Tibial nerve (tissue), 4 donors: Measurements from ENCODE around the gene MLEC. TPM values are rescaled to one million over a fixed set of nuclear protein-coding genes. Genes with fewer than 3 reads are reported as not detected.

Source experiments
- DNase-seq, 2 donors: peaks; one replicate each; pipeline ENCODE4 v3.0.0-alpha.2; 2019; ENCODE audit warnings: low spot score in 2 of 2
- H3K27ac ChIP-seq, 4 donors: fragments of 200-600 bp; sonication (generic) in 3 of 4; one replicate each; pipeline ENCODE4 v1.5.1; 2017 to 2019; ENCODE audit warnings: mild to moderate bottlenecking in 1 of 4
- H3K27me3 ChIP-seq, 2 donors: fragments of 200-600 bp; sonication (generic) in 1 of 2; one replicate each; pipeline versions ENCODE4 v1.5.1 to v1.6.0; 2017 to 2019
- H3K36me3 ChIP-seq, 3 donors: fragments of 200-600 bp; sonication (generic); one replicate each; pipeline ENCODE4 v1.5.1; 2018 to 2019
- H3K4me1 ChIP-seq, 4 donors: fragments of 200-600 bp; sonication (generic) in 3 of 4; one replicate each; pipeline ENCODE4 v1.5.1; 2017 to 2019
- H3K4me3 ChIP-seq, 4 donors: fragments of 200-600 bp; sonication (generic) in 3 of 4; one replicate each; pipeline ENCODE4 v1.5.1; 2017 to 2019; ENCODE audit warnings: mild to moderate bottlenecking in 1 of 4, moderate library complexity in 1 of 4
- H3K9me3 ChIP-seq, 4 donors: fragments of 200-600 bp; sonication (generic) in 3 of 4; one replicate each; pipeline ENCODE4 v1.5.1; 2017 to 2019
- EP300 ChIP-seq, 2 donors: sonication (generic); formaldehyde crosslinking; IDR thresholded peaks; one replicate each; pipeline ENCODE4 v1.6.1; 2017; ENCODE audit warnings: antibody characterized with exemption in 2 of 2, mild to moderate bottlenecking in 1 of 2
- POLR2A ChIP-seq, 2 donors: fragments of 450-650 bp; IDR thresholded peaks; one replicate each; pipeline ENCODE4 v1.6.1; 2017; ENCODE audit warnings: antibody characterized with exemption in 2 of 2, mild to moderate bottlenecking in 2 of 2, moderate library complexity in 2 of 2
- WGBS, 2 donors: methylation state at CpG; one replicate each; pipeline ENCODE4 v1.1.5; 2018; 5-methylcytosine and 5-hydroxymethylcytosine counted together
- total RNA-seq, 4 donors: library from RNA; depleted of rRNA; stranded (reverse); fragments of >200 nt; gene quantifications; one replicate each; pipeline ENCODE4 v1.1.0, GENCODE V29; 2016
- TF ChIP-seq, protein P1 (sequence below), 5 experiments: fragments of 200-600 bp in 3 of 5; fragments of 450-650 bp in 2 of 5; sonication (generic) in 3 of 5; IDR thresholded peaks; one replicate each; pipeline ENCODE4 v1.5.1; 2016 to 2019; ENCODE audit warnings: antibody characterized with exemption in 5 of 5, mild to moderate bottlenecking in 3 of 5, moderate library complexity in 2 of 5

MLEC gene
- total RNA-seq, 4 donors from 2014 or later: 42.6 to 67.8 (median 58.6) TPM

DNA sequence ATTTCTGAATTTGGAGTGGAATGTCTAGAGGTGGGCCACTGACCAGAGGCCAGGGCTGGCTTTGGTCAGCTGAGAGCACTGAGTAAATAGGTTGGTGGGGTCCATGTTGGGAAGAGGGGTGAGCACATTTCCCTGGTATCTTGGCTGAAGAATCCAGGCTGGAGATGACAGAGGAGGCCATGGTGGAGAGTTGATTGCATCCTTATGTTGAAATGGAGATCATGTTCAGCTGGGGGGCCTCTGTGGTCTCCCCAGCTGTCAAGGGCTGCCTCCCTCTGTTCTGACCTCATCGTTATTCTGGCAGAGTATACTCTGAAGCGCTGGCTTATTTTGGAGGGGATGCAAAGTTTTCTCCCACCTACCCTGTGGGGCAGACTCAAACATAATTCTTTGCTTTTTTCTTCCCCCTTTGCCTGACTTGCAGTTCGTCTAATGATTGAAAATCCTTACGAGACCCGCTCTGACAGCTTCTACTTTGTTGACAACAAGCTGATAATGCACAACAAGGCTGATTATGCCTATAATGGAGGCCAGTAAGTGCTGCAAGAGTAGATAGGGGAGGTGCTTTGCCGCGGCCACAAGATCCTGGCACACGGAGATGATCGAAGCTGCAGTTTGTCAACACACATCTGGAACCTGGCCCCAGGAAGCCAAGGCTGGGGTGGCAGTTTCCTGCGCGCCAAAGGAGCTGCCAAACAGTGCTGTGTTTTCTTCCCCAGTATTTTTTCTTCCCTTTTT, 32.7 kb downstream of the MLEC start:
- peaks cover 0 to 93% (median 5%) of the 10 kb centered on the region in 3 donors for H3K36me3 ChIP-seq
- H3K4me3 ChIP-seq: no peak overlapping the region
- peak overlapping the region in 1 of 4 donors; percentile 56 for H3K27ac ChIP-seq
- TF ChIP-seq POLR2A (IDR thresholded peaks at IDR 0.05) (no peak), EP300 (IDR thresholded peaks at IDR 0.05) (no peak)
- TF ChIP-seq, protein P1, sequence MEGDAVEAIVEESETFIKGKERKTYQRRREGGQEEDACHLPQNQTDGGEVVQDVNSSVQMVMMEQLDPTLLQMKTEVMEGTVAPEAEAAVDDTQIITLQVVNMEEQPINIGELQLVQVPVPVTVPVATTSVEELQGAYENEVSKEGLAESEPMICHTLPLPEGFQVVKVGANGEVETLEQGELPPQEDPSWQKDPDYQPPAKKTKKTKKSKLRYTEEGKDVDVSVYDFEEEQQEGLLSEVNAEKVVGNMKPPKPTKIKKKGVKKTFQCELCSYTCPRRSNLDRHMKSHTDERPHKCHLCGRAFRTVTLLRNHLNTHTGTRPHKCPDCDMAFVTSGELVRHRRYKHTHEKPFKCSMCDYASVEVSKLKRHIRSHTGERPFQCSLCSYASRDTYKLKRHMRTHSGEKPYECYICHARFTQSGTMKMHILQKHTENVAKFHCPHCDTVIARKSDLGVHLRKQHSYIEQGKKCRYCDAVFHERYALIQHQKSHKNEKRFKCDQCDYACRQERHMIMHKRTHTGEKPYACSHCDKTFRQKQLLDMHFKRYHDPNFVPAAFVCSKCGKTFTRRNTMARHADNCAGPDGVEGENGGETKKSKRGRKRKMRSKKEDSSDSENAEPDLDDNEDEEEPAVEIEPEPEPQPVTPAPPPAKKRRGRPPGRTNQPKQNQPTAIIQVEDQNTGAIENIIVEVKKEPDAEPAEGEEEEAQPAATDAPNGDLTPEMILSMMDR (IDR thresholded peaks at IDR 0.05): no peak
- no peaks in the 10 kb centered on the region for H3K9me3 ChIP-seq
- peaks cover 0 to under 1% (median under 1%) of the 10 kb centered on the region in 4 donors for H3K4me1 ChIP-seq
- no peak for DNase-seq
- H3K27me3 ChIP-seq: no peaks in the 10 kb centered on the region
- 82 to 88% methylated on average over 11 of the region's 11 CpGs for WGBS, 2 donors

DNA sequence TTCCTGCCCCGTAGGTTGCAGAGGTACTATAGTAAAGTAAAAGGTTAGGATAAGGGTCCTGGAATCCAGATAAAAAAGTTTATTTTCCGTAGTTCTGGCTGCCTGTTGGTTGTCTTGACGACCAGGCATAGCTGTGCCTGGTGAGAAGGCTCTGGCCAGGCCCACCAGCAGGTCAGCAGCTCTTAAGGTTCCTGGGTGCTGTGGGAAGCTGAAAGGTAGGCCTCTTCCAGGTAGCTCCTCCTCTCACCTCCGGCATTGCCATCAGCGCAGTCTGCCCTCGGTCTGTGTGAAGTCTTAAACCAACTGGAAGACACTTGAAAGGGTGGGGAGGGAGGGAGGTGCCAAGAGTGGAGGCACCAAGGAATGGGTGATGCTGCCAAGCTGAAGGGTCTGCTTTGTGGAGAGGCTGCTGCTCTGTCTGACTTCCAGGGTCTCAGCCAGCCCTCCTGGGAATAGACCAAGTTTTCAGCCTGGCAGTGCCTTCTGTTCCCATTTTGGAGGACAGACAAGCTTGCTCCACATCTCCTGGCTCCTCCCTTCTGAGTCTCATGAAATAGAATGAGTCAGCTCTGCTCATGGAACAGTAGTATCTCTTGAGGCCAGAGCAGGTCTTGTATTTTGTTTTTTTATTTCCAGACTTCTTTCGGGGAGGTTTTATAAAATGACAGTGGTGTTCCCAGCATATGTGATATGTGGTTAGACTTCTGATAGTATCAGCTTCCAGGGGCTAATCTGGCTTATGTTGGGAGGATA, 33.5 kb downstream of the MLEC start:
- Histone ChIP-seq H3K4me1 (peaks cover 0 to 8% (median 6%) of the 10 kb centered on the region in 4 donors), H3K4me3 (no peak overlapping the region), H3K27ac (peak overlapping the region in 1 of 4 donors; percentile 56), H3K36me3 (peaks cover 0 to 86% (median 5%) of the 10 kb centered on the region in 3 donors), H3K9me3 (no peaks in the 10 kb centered on the region), H3K27me3 (no peaks in the 10 kb centered on the region)
- no peak for TF ChIP-seq POLR2A (IDR thresholded peaks at IDR 0.05)
- 79 to 86% methylated on average over 7 of the region's 7 CpGs for WGBS, 2 donors
- DNase-seq: no peak

DNA sequence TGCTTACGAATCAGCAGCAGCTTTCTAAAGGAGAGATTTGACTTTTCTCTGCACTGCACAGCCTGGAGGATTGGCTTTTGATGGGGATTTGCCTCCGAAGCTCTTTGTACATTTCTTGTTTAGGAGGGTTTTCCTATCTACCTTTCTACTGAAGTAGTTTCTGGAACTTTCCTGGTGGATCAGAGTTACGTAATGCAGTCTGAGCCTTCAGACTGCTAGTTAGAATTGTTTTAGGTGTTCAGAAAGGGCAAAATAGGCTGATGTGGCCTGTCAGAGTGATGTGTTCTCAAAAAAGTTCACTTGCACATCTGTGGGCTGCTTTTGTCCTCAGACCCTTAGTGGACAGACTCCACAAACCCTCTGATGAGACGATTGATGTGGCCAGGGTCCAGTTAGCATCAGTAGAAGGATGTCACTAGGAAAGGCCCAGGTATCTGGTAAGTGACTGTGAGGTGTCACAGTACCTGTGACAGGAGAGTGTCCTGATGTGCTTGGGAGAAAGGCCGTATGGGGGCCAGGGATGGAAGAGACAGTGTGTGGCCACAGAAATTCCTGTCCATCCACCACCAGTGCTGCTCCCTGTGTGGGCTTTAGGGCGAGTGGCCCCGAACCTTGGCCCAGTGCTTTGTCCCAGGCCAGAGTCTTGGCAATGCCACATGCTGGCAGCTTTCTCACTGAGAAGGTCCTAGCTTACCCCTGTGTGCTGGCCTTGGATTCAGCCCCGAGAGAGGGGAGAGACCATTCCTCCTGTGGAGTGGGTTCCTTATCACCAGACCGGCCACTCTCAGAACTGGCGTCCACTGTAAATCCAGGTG, 34.2 kb downstream of the MLEC start:
- no peak for DNase-seq
- no peaks in the 10 kb centered on the region for H3K9me3 ChIP-seq
- H3K27ac ChIP-seq: peak overlapping the region in 2 of 4 donors; percentile 45 to 50
- H3K36me3 ChIP-seq: peaks cover 0 to 78% (median 5%) of the 10 kb centered on the region in 3 donors
- TF ChIP-seq, protein P1 (IDR thresholded peaks at IDR 0.05): no peak
- TF ChIP-seq POLR2A (IDR thresholded peaks at IDR 0.05) (no peak), EP300 (IDR thresholded peaks at IDR 0.05) (no peak)
- H3K4me1 ChIP-seq: peaks cover 0 to 11% (median 6%) of the 10 kb centered on the region in 4 donors
- WGBS, 2 donors: 89 to 92% methylated on average over 7 to 10 of the region's 10 CpGs
- no peaks in the 10 kb centered on the region for H3K27me3 ChIP-seq
- H3K4me3 ChIP-seq: no peak overlapping the region

DNA sequence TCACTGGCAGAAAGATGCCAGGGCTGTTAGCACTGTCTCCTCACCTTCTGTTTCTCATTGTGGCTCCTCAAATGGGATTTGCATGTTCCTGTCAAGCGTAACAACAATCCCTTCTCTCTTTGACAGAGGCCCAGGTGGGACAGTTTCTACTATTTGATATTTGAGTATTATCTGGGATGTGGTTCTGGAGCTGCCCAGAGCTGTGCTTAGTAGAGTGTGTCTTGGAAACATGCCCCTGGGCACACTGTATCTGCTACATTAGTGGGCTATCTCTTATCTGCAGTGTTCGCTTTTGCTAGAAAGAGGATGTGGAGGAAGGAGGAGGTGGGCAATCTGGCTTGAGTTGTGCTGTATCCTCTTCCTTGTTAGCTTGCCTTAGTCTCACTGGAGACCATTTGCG, 34.9 kb downstream of the MLEC start:
- TF ChIP-seq, protein P1 (IDR thresholded peaks at IDR 0.05): no peak
- no peak for TF ChIP-seq EP300 (IDR thresholded peaks at IDR 0.05)
- TF ChIP-seq POLR2A (IDR thresholded peaks at IDR 0.05): no peak
- peaks cover 0 to 16% (median 8%) of the 10 kb centered on the region in 4 donors for H3K4me1 ChIP-seq
- no peaks in the 10 kb centered on the region for H3K27me3 ChIP-seq
- no peak overlapping the region for H3K27ac ChIP-seq
- no peak overlapping the region for H3K4me3 ChIP-seq
- H3K9me3 ChIP-seq: no peaks in the 10 kb centered on the region
- no peak for DNase-seq
- H3K36me3 ChIP-seq: peaks cover 0 to 72% (median 5%) of the 10 kb centered on the region in 3 donors
- WGBS, 2 donors: 83 to 91% methylated on average over 3 of the region's 3 CpGs

DNA sequence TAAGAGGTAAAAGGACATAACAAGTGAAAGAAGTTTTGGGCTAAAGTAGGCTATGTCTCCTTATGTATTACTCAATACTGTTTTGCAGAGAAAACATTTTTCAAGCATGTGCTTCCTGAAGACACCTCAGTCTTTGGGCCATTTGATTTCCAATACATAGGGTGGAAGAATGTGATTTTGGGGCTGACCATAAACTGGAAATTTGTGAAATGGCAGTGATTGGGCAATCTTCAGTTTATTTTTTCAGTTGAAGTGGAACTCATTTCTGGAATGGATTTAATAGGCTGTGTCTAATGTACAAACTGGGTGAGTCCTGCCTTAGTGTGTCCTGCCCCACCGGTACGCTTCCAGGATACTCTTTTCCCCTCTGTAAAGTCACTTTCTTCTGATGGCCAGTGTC, 35.8 kb downstream of the MLEC start:
- Histone ChIP-seq H3K9me3 (no peaks in the 10 kb centered on the region), H3K4me1 (peaks cover 0 to 16% (median 8%) of the 10 kb centered on the region in 4 donors), H3K36me3 (peaks cover 0 to 71% (median 5%) of the 10 kb centered on the region in 3 donors), H3K4me3 (no peak overlapping the region), H3K27me3 (no peaks in the 10 kb centered on the region), H3K27ac (no peak overlapping the region)
- TF ChIP-seq EP300 (IDR thresholded peaks at IDR 0.05): no peak
- TF ChIP-seq, protein P1 (IDR thresholded peaks at IDR 0.05): no peak
- TF ChIP-seq POLR2A (IDR thresholded peaks at IDR 0.05): no peak
- WGBS, 2 donors: 84 to 97% methylated on average over 2 of the region's 2 CpGs
- no peak for DNase-seq
